ELR (cell line): ENCODE measurements around the gene IFNA16.
"Not testable (repeated sequence)": the region's sequence is repeated elsewhere in the genome, so short reads cannot be mapped to it uniquely, and the experiment has no call there.

Experiments
- DNase-seq: peaks from one replicate; pipeline ENCODE4 v3.0.0-alpha.2; 2015; ENCODE audit warnings: low read depth

Gene IFNA16

DNA sequence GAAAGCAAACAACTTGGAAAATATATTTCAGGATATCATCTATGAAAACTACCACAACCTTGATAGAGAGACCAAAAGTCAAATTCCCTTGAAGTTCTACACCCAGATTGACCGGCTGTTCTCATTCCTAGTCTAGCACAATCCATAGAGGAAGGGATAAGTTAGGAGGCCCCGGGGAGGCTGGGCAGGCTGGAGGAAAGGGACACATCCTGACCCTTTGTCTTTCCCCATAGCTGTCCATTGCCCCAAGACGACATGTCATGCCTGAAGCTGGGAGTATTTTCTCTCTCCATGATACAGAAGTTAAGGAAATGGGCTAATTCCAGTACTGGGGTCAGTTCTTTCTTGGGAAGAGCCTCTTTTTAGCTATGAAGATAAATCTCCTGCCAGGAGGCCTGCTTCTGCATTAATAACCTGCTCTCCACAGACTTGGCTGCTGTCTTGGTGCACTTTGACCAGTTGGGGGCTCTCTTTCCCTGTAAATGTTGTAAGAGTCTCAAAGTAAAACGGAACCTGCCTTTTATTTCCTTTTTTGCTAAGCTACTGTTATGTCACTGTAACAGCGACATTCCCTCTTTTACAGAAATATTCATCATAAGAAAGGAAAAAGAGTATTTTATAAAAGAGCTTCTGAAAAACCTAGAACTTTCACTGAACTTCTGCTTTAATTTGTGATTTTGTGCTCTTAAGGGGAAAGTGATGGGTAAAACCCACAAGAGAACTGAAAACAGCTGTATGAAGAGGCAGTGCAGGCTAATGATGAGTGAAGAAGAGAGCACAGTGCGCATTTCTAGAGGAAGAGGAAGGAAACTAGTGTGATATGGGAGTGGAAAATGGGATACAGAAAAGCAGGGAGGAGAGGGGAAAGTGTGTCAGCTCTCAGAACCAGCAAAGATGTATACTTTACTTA lies 22.0 kb downstream of the IFNA16 start:
- peak; percentile 38 for DNase-seq

DNA sequence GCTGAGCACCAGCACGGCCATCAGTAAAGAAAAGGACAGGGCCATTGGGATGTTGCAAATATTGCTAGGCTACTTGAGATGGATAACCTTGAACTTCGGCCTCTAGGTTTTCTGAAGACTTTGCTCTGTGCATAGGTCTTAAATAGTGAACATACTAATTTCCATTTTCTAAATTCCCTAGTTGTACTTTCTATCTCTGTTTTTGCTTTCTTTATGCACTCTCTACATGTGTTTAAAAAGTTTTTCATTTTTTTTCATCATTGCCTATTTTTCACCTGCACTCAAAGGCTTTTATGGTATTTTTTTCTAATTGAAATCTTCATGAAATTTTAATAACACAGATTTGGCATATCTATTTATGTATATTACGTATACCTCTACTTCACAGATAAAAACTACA lies 29.6 kb downstream of the IFNA16 start, which contains the start of gene IFNA4:
Gene IFNA4 (minus strand): TSS at position 101 of the 400 bp plus-strand sequence. CDS start 56 bp downstream, at position 45.
- DNase-seq = not testable (repeated sequence)

DNA sequence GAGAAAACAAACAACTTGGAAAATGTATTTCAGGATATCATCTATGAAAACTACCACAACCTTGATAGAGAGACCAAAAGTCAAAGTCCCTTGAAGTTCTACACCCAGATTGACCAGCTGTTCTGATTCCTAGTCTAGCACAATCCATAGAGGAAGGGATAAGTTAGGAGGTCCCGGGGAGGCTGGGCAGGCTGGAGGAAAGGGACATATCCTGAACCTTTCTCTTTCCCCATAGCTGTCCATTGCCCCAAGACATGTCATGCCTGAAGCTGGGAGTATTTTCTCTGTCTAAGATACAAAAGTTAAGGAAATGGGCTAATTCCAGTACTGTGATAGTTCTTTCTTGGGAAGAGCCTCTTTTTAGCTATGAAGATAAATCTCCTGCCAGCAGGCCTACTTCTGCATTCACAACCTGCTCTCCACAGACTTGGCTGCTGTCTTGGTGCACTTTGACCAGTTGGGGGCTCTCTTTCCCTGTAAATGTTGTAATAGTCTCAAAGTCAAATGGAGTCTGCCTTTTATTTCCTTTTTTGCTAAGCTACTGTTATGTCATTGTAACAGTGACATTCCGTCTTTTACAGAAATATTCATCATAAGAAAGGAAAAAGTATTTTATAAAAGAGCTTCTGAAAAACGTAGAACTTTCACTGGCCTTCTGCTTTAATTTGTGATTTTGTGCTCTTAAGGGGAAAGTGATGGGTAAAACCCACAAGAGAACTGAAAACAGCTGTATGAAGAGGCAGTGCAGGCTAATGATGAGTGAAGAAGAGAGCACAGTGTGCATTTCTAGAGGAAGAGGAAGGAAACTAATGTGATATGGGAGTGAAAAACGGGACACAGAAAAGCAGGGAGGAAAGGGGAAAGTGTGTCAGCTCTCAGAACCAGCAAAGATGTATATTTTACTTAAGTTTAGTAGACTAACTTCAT lies 34.0 kb downstream of the IFNA16 start:
- peak; percentile 29 for DNase-seq

GRCh38 chr9:21174671-21175070 lies 42.4 kb downstream of the IFNA16 start:
- peak; percentile 10 for DNase-seq

DNA sequence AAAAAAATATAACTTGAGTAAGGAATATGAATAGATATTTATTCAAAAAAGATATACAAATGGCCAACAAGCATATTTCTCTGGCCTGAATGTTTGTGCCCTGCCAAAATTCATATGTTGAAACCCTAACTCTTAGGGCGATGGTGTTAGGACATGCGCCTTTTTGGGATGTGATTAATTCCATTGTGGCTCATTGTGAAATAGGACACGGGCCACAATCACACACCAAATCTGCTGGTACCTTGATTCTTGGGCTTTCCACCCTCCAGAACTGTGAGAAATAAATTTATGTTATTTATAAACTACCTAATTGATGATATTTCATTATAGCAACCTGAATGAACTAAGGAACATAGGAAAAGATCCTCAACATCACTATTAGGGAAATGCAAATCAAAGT lies 45.0 kb downstream of the IFNA16 start:
- DNase-seq = no peak

GRCh38 chr9:21171351-21171750 lies 45.8 kb downstream of the IFNA16 start:
- no peak for DNase-seq

DNA sequence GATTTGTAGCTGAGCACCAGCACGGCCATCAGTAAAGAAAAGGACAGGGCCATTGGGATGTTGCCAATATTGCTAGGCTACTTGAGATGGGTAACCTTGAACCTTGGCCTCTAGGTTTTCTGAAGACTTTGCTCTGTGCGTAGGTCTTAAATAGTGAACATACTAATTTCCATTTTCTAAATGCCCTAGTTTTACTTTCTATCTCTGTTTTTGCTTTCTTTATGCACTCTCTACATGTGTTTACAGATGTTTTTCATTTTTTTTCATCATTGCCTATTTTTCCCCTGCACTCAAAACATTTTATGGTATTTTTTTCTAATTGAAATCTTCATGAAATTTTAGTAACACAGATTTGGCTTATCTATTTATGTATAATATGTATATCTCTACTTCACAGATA lies 50.6 kb downstream of the IFNA16 start, which contains the start of gene IFNA21:
Gene IFNA21 (minus strand): TSS at position 101 of the 400 bp plus-strand sequence. CDS start 48 bp downstream, at position 53.
- not testable (repeated sequence) for DNase-seq
